ENCODE results near the gene PPIH. TPM values are rescaled to one million over a fixed set of nuclear protein-coding genes. Genes with fewer than 3 reads are reported as not detected.

The PPIH gene
- total and polyA plus RNA-seq, 10 of the 15 experiments (the other 5 are each of a cell fraction or from before 2014, with no cell fraction given): 75.1 to 172 (median 122) TPM

- no peaks in the 10 kb centered on the region for H3K79me2 ChIP-seq (ENCODE audit: control insufficient read depth, insufficient read depth, low read length)
- ATAC-seq (no peak), FAIRE-seq (no peak), DNase-seq (ENCODE audit: low read depth, low spot score) (no peak)
- intact Hi-C loops (cut with micrococcal nuclease; ENCODE audit: unreplicated experiment): no loop called here
- no peaks in the 10 kb centered on the region for H3K4me1 ChIP-seq (ENCODE audit: control insufficient read depth, insufficient read depth, low read length)
- SMC1A ChIA-PET (ENCODE audit: uncharacterized antibody, unreplicated experiment): no interaction called here
- H3K27me3 ChIP-seq (replicated peaks in 1 of 2; ENCODE audit: control insufficient read depth in 2 of 2, insufficient read depth in 2 of 2, low read length in 1 of 2): no peaks in the 10 kb centered on the region
- CTCF ChIA-PET: no interaction called here
- H3K36me3 ChIP-seq (ENCODE audit: control insufficient read depth in 2 of 2, insufficient read depth in 2 of 2, low read length in 1 of 2): no peaks in the 10 kb centered on the region
- BruUV-seq (replicated peaks): no TSS peak
- no peak overlapping the region for H2AFZ ChIP-seq (ENCODE audit: control insufficient read depth, low read depth, low read length)
- 63% methylated on average over 4 of the region's 4 CpGs for WGBS (ENCODE audit: insufficient coverage, insufficient replicate concordance, low lambda C conversion rate, missing lambda C conversion rate)
- POLR2A ChIA-PET: no interaction called here
- H4K20me1 ChIP-seq (ENCODE audit: control insufficient read depth, insufficient read depth): no peaks in the 10 kb centered on the region
- RAD21 ChIA-PET (ENCODE audit: unreplicated experiment): no interaction called here
- in situ Hi-C loops (cut with MboI): no loop called here
- no peaks in the 10 kb centered on the region for H3K9me3 ChIP-seq (replicated peaks; ENCODE audit: control insufficient read depth, insufficient read depth, low read length)
- TF ChIP-seq ZSCAN29 (IDR thresholded peaks at IDR 0.05) (no peak), TAF1 (IDR thresholded peaks at IDR 0.05; ENCODE audit: borderline replicate concordance, low read depth, low read length) (no peak), ETV6 (conservative IDR thresholded peaks at IDR 0.05 in 1 of 2, IDR thresholded peaks at IDR 0.05 in 1 of 2; ENCODE audit: borderline replicate concordance in 1 of 2, low read depth in 1 of 2) (no peak), CUX1 (IDR thresholded peaks at IDR 0.05; ENCODE audit: insufficient replicate concordance, low read depth, low read length) (no peak), SUPT20H (IDR thresholded peaks at IDR 0.05; ENCODE audit: borderline replicate concordance, control insufficient read depth, low read depth, low read length) (no peak), FOXK2 (IDR thresholded peaks at IDR 0.05) (no peak), CHD4 (IDR thresholded peaks at IDR 0.05) (no peak), RELB (IDR thresholded peaks at IDR 0.05; ENCODE audit: low read depth) (no peak), FOS (IDR thresholded peaks at IDR 0.05; ENCODE audit: borderline replicate concordance, extremely low read depth, insufficient read length) (no peak), ATF7 (IDR thresholded peaks at IDR 0.05; ENCODE audit: low read depth) (no peak), SMARCA5 (IDR thresholded peaks at IDR 0.05) (no peak), DPF2 (IDR thresholded peaks at IDR 0.05) (no peak), ZNF217 (IDR thresholded peaks at IDR 0.05) (no peak), RAD51 (IDR thresholded peaks at IDR 0.05) (no peak), MXI1 (IDR thresholded peaks at IDR 0.05; ENCODE audit: low read depth, low read length) (no peak), GATAD2B (conservative IDR thresholded peaks at IDR 0.05; ENCODE audit: low read depth) (no peak), MTA3 (IDR thresholded peaks at IDR 0.05; ENCODE audit: borderline replicate concordance, low read length) (no peak), SMC3 (IDR thresholded peaks at IDR 0.05; ENCODE audit: borderline replicate concordance, low read length) (no peak)
- no peak overlapping the region for H3K4me3 ChIP-seq
- no peak overlapping the region for H3K27ac ChIP-seq (ENCODE audit: control insufficient read depth, insufficient read depth)
- no peak overlapping the region for H3K4me2 ChIP-seq (ENCODE audit: control insufficient read depth, insufficient read depth)
- H3K9ac ChIP-seq (ENCODE audit: control insufficient read depth, insufficient read depth, low read length): no peak overlapping the region
These were observed 44.5 kb upstream of the PPIH start for GRCh38 chr1:42613803-42614131.
